Measurements from ENCODE around the gene ADCY2.

ADCY2 gene

DNA sequence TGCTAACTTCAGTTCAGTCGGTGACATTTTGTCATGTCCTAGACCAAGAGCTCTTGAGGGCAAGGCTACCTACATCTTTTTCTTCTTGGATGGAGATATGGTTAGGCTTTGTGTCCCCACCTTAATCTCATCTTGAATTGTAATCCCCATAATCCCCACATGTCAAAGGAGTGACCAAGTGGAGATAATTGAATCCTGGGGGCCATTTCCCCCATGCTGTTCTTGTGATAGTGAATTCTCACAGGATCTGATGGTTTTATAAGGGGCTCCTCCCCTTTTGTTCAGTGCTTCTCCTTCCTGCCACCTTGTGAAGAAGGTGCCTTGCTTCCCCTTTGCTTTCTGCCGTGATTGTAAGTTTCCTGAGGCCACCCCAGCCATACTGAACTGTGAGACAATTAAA is 457.1 kb downstream of the ADCY2 start:
- H3K4me2 ChIP-seq (ENCODE audit: low read length, poor library complexity, severe bottlenecking): no peak overlapping the region
- H3K4ac ChIP-seq (ENCODE audit: low read depth in 1 of 2, low read length in 2 of 2): no peak overlapping the region
- no peak overlapping the region for H4K91ac ChIP-seq (ENCODE audit: low read length)
- no peak overlapping the region for H3K9ac ChIP-seq (ENCODE audit: low read length)
- 71% methylated on average over 2 of the region's 2 CpGs for WGBS
- no peak overlapping the region for H3K23ac ChIP-seq (ENCODE audit: low read length in 2 of 2)
- DNase-seq: no peak
- H2BK15ac ChIP-seq (ENCODE audit: low read depth, poor library complexity, severe bottlenecking): no peak overlapping the region
- H3K9me3 ChIP-seq (ENCODE audit: control insufficient read depth, low read length): no peaks in the 10 kb centered on the region
- H4K8ac ChIP-seq (ENCODE audit: low read length): no peak overlapping the region
- peaks cover 0 to 5% of the 10 kb centered on the region in 2 experiments for H3K36me3 ChIP-seq (ENCODE audit: control insufficient read depth in 1 of 2, insufficient read depth in 2 of 2, low read depth in 1 of 2, low read length in 2 of 2)
- no peak overlapping the region for H2BK12ac ChIP-seq (ENCODE audit: low read length in 2 of 2)
- peaks cover 7 to 28% of the 10 kb centered on the region in 2 experiments for H3K27me3 ChIP-seq (ENCODE audit: control insufficient read depth in 1 of 2, insufficient read depth in 1 of 2, low read length in 2 of 2)
- no peak overlapping the region for H3K4me3 ChIP-seq (ENCODE audit: insufficient read depth in 1 of 2, low read depth in 1 of 2, low read length in 2 of 2)
- H2BK5ac ChIP-seq (ENCODE audit: low read depth, low read length, poor library complexity, severe bottlenecking): no peak overlapping the region
- H2AK5ac ChIP-seq (ENCODE audit: low read length, severe bottlenecking): no peak overlapping the region
- H2AFZ ChIP-seq (ENCODE audit: low read depth, low read length): no peak overlapping the region
- H3K27ac ChIP-seq (ENCODE audit: low read length, poor library complexity, severe bottlenecking): no peak overlapping the region
- H3K4me1 ChIP-seq (ENCODE audit: control insufficient read depth, insufficient read depth, low read depth, low read length): peaks cover 20% of the 10 kb centered on the region
- H3K14ac ChIP-seq (ENCODE audit: low read length in 2 of 2): no peak overlapping the region
- H2BK120ac ChIP-seq (ENCODE audit: low read depth, low read length): no peak overlapping the region
- no peak overlapping the region for H3K18ac ChIP-seq (ENCODE audit: low read depth in 1 of 2, low read length in 2 of 2)
- H3K79me1 ChIP-seq (replicated peaks; ENCODE audit: low read length, poor library complexity, severe bottlenecking): no peaks in the 10 kb centered on the region

DNA sequence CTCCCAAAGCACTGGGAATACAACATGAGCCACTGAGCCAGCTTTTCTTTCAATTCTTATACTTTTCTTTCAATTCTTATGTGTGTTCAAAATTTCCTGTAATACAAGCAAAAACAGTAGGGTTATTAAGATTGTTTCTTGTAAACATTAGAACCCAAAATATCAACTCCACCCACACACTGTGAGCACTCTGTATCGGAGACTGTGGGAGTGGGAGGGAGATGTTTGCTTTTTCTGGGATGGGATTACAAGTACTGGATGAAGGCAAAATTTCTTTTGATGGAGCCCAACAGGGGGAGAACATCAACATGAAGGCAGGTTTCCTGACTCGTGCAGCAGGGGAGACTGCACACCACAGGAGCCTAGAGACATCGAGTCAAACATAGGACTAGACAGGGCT is 459.7 kb downstream of the ADCY2 start:
- H2BK120ac ChIP-seq (ENCODE audit: low read depth, low read length): no peak overlapping the region
- peaks cover 9% of the 10 kb centered on the region for H3K4me1 ChIP-seq (ENCODE audit: control insufficient read depth, insufficient read depth, low read depth, low read length)
- no peak overlapping the region for H2BK12ac ChIP-seq (ENCODE audit: low read length in 2 of 2)
- WGBS: 84% methylated on average over 3 of the region's 3 CpGs
- no peak overlapping the region for H3K14ac ChIP-seq (ENCODE audit: low read length in 2 of 2)
- H3K27me3 ChIP-seq (ENCODE audit: control insufficient read depth in 1 of 2, insufficient read depth in 1 of 2, low read length in 2 of 2): peaks cover 0 to 11% of the 10 kb centered on the region in 2 experiments
- H3K9ac ChIP-seq (ENCODE audit: low read length): no peak overlapping the region
- no peak overlapping the region for H2BK15ac ChIP-seq (ENCODE audit: low read depth, poor library complexity, severe bottlenecking)
- H3K4me2 ChIP-seq (ENCODE audit: low read length, poor library complexity, severe bottlenecking): no peak overlapping the region
- H2AK5ac ChIP-seq (ENCODE audit: low read length, severe bottlenecking): no peak overlapping the region
- H3K27ac ChIP-seq (ENCODE audit: low read length, poor library complexity, severe bottlenecking): no peak overlapping the region
- H3K36me3 ChIP-seq (ENCODE audit: control insufficient read depth in 1 of 2, insufficient read depth in 2 of 2, low read depth in 1 of 2, low read length in 2 of 2): peaks cover 3 to 28% of the 10 kb centered on the region in 2 experiments
- no peak overlapping the region for H3K4me3 ChIP-seq (ENCODE audit: insufficient read depth in 1 of 2, low read depth in 1 of 2, low read length in 2 of 2)
- no peaks in the 10 kb centered on the region for H3K79me1 ChIP-seq (replicated peaks; ENCODE audit: low read length, poor library complexity, severe bottlenecking)
- no peak overlapping the region for H4K8ac ChIP-seq (ENCODE audit: low read length)
- no peak overlapping the region for H3K4ac ChIP-seq (ENCODE audit: low read depth in 1 of 2, low read length in 2 of 2)
- no peaks in the 10 kb centered on the region for H3K9me3 ChIP-seq (ENCODE audit: control insufficient read depth, low read length)
- no peak overlapping the region for H2AFZ ChIP-seq (ENCODE audit: low read depth, low read length)
- no peak overlapping the region for H3K23ac ChIP-seq (ENCODE audit: low read length in 2 of 2)
- no peak for DNase-seq
- no peak overlapping the region for H3K18ac ChIP-seq (ENCODE audit: low read depth in 1 of 2, low read length in 2 of 2)
- no peak overlapping the region for H4K91ac ChIP-seq (ENCODE audit: low read length)
- no peak overlapping the region for H2BK5ac ChIP-seq (ENCODE audit: low read depth, low read length, poor library complexity, severe bottlenecking)

DNA sequence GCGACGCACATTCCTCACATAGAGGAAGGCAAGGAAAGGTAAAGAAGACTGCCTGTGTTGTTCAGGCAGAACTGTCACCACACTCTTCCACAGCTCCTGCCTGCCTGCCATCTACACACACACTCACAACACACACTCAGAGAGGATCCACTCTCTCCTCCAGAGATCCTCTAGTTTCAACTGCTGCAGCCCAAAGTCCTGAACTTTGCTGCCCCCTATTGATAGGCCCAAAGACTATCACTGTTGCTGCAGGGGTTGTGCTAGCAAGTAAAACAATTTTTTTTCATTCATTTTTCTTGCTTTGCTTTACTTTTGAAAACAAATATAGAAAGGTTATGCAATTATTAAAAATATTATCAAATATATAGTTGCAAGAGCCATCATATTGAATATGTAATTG is 460.9 kb downstream of the ADCY2 start:
- Histone ChIP-seq H2BK15ac (ENCODE audit: low read depth, poor library complexity, severe bottlenecking) (no peak overlapping the region), H3K79me1 (replicated peaks; ENCODE audit: low read length, poor library complexity, severe bottlenecking) (no peaks in the 10 kb centered on the region), H2BK120ac (ENCODE audit: low read depth, low read length) (no peak overlapping the region), H4K8ac (ENCODE audit: low read length) (no peak overlapping the region), H2BK12ac (ENCODE audit: low read length in 2 of 2) (no peak overlapping the region), H4K91ac (ENCODE audit: low read length) (no peak overlapping the region), H3K9ac (ENCODE audit: low read length) (no peak overlapping the region), H3K14ac (ENCODE audit: low read length in 2 of 2) (no peak overlapping the region), H3K27me3 (ENCODE audit: control insufficient read depth in 1 of 2, insufficient read depth in 1 of 2, low read length in 2 of 2) (no peaks in the 10 kb centered on the region), H2AFZ (ENCODE audit: low read depth, low read length) (no peak overlapping the region), H3K36me3 (ENCODE audit: control insufficient read depth in 1 of 2, insufficient read depth in 2 of 2, low read depth in 1 of 2, low read length in 2 of 2) (peaks cover 3 to 40% of the 10 kb centered on the region in 2 experiments), H2AK5ac (ENCODE audit: low read length, severe bottlenecking) (no peak overlapping the region), H3K23ac (ENCODE audit: low read length in 2 of 2) (no peak overlapping the region), H3K4me2 (ENCODE audit: low read length, poor library complexity, severe bottlenecking) (no peak overlapping the region), H3K9me3 (ENCODE audit: control insufficient read depth, low read length) (no peaks in the 10 kb centered on the region), H2BK5ac (ENCODE audit: low read depth, low read length, poor library complexity, severe bottlenecking) (no peak overlapping the region), H3K4me1 (ENCODE audit: control insufficient read depth, insufficient read depth, low read depth, low read length) (peaks cover 2% of the 10 kb centered on the region), H3K4me3 (ENCODE audit: insufficient read depth in 1 of 2, low read depth in 1 of 2, low read length in 2 of 2) (no peak overlapping the region), H3K27ac (ENCODE audit: low read length, poor library complexity, severe bottlenecking) (no peak overlapping the region), H3K4ac (ENCODE audit: low read depth in 1 of 2, low read length in 2 of 2) (no peak overlapping the region), H3K18ac (ENCODE audit: low read depth in 1 of 2, low read length in 2 of 2) (no peak overlapping the region)
- DNase-seq: peak; percentile 34
- WGBS: 94% methylated on average over 2 of the region's 2 CpGs

DNA sequence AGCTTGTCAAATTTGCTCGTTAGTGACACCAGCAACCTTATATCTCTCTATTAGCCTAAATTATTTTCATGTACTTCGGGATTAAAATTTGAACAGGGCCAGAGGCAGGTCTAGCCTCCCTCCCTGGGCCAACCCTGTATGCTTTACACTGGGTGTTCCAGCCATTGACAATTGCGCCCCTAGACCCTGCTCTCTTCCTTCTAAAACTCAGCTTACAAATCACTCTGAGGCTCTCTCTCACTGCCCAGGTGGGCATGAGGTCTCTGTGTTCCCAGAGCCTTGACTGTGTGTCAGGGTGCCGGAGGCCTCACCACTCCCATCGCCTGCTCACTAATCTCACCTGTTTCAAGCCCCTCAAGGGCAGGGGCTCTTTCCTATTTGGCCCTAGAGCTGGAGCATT is 461.4 kb downstream of the ADCY2 start:
- no peak overlapping the region for H3K9ac ChIP-seq (ENCODE audit: low read length)
- H3K14ac ChIP-seq (ENCODE audit: low read length in 2 of 2): no peak overlapping the region
- 79% methylated on average over 5 of the region's 5 CpGs for WGBS
- no peak overlapping the region for H4K8ac ChIP-seq (ENCODE audit: low read length)
- H3K36me3 ChIP-seq (ENCODE audit: control insufficient read depth in 1 of 2, insufficient read depth in 2 of 2, low read depth in 1 of 2, low read length in 2 of 2): peaks cover 6 to 45% of the 10 kb centered on the region in 2 experiments
- H2AFZ ChIP-seq (ENCODE audit: low read depth, low read length): no peak overlapping the region
- no peak overlapping the region for H2BK15ac ChIP-seq (ENCODE audit: low read depth, poor library complexity, severe bottlenecking)
- no peak overlapping the region for H3K4ac ChIP-seq (ENCODE audit: low read depth in 1 of 2, low read length in 2 of 2)
- no peak overlapping the region for H2BK12ac ChIP-seq (ENCODE audit: low read length in 2 of 2)
- no peaks in the 10 kb centered on the region for H3K9me3 ChIP-seq (ENCODE audit: control insufficient read depth, low read length)
- H3K18ac ChIP-seq (ENCODE audit: low read depth in 1 of 2, low read length in 2 of 2): no peak overlapping the region
- DNase-seq: no peak
- peaks cover under 1% of the 10 kb centered on the region for H3K4me1 ChIP-seq (ENCODE audit: control insufficient read depth, insufficient read depth, low read depth, low read length)
- H3K27ac ChIP-seq (ENCODE audit: low read length, poor library complexity, severe bottlenecking): no peak overlapping the region
- H2BK5ac ChIP-seq (ENCODE audit: low read depth, low read length, poor library complexity, severe bottlenecking): no peak overlapping the region
- no peak overlapping the region for H3K23ac ChIP-seq (ENCODE audit: low read length in 2 of 2)
- H3K79me1 ChIP-seq (replicated peaks; ENCODE audit: low read length, poor library complexity, severe bottlenecking): no peaks in the 10 kb centered on the region
- H3K4me2 ChIP-seq (ENCODE audit: low read length, poor library complexity, severe bottlenecking): no peak overlapping the region
- H4K91ac ChIP-seq (ENCODE audit: low read length): no peak overlapping the region
- H3K27me3 ChIP-seq (ENCODE audit: control insufficient read depth in 1 of 2, insufficient read depth in 1 of 2, low read length in 2 of 2): no peaks in the 10 kb centered on the region
- no peak overlapping the region for H2BK120ac ChIP-seq (ENCODE audit: low read depth, low read length)
- no peak overlapping the region for H2AK5ac ChIP-seq (ENCODE audit: low read length, severe bottlenecking)
- H3K4me3 ChIP-seq (ENCODE audit: insufficient read depth in 1 of 2, low read depth in 1 of 2, low read length in 2 of 2): no peak overlapping the region
